Measurements from ENCODE around the gene ZNF428.
A peak's percentile ranks its signal among the peaks of the same experiment; 100 is the strongest.

GRCh38 chr19:43594710-43595604 lies 24.5 kb downstream of the ZNF428 start:
- TF ChIP-seq RFX5 (IDR thresholded peaks at IDR 0.05; ENCODE audit: low read length) (no peak), YY1 (IDR thresholded peaks at IDR 0.05; ENCODE audit: low read depth) (no peak), RAD21 (IDR thresholded peaks at IDR 0.05; ENCODE audit: low read length) (peak; percentile 80)
- TF ChIP-seq, protein P1, sequence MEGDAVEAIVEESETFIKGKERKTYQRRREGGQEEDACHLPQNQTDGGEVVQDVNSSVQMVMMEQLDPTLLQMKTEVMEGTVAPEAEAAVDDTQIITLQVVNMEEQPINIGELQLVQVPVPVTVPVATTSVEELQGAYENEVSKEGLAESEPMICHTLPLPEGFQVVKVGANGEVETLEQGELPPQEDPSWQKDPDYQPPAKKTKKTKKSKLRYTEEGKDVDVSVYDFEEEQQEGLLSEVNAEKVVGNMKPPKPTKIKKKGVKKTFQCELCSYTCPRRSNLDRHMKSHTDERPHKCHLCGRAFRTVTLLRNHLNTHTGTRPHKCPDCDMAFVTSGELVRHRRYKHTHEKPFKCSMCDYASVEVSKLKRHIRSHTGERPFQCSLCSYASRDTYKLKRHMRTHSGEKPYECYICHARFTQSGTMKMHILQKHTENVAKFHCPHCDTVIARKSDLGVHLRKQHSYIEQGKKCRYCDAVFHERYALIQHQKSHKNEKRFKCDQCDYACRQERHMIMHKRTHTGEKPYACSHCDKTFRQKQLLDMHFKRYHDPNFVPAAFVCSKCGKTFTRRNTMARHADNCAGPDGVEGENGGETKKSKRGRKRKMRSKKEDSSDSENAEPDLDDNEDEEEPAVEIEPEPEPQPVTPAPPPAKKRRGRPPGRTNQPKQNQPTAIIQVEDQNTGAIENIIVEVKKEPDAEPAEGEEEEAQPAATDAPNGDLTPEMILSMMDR (IDR thresholded peaks at IDR 0.05) = peak; percentile 87
- TF ChIP-seq, protein P2, sequence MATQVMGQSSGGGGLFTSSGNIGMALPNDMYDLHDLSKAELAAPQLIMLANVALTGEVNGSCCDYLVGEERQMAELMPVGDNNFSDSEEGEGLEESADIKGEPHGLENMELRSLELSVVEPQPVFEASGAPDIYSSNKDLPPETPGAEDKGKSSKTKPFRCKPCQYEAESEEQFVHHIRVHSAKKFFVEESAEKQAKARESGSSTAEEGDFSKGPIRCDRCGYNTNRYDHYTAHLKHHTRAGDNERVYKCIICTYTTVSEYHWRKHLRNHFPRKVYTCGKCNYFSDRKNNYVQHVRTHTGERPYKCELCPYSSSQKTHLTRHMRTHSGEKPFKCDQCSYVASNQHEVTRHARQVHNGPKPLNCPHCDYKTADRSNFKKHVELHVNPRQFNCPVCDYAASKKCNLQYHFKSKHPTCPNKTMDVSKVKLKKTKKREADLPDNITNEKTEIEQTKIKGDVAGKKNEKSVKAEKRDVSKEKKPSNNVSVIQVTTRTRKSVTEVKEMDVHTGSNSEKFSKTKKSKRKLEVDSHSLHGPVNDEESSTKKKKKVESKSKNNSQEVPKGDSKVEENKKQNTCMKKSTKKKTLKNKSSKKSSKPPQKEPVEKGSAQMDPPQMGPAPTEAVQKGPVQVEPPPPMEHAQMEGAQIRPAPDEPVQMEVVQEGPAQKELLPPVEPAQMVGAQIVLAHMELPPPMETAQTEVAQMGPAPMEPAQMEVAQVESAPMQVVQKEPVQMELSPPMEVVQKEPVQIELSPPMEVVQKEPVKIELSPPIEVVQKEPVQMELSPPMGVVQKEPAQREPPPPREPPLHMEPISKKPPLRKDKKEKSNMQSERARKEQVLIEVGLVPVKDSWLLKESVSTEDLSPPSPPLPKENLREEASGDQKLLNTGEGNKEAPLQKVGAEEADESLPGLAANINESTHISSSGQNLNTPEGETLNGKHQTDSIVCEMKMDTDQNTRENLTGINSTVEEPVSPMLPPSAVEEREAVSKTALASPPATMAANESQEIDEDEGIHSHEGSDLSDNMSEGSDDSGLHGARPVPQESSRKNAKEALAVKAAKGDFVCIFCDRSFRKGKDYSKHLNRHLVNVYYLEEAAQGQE (IDR thresholded peaks at IDR 0.05; ENCODE audit: low read depth, low read length) = no peak
